Measurements from ENCODE around the gene C2orf42. TPM values are rescaled to one million over a fixed set of nuclear protein-coding genes. Genes with fewer than 3 reads are reported as not detected.
"Not testable (repeated sequence)": the region's sequence is repeated elsewhere in the genome, so short reads cannot be mapped to it uniquely, and the experiment has no call there.

C2orf42 gene
- total RNA-seq, 2 donors from 2014 or later, result 7.1 to 11.4 TPM

DNA sequence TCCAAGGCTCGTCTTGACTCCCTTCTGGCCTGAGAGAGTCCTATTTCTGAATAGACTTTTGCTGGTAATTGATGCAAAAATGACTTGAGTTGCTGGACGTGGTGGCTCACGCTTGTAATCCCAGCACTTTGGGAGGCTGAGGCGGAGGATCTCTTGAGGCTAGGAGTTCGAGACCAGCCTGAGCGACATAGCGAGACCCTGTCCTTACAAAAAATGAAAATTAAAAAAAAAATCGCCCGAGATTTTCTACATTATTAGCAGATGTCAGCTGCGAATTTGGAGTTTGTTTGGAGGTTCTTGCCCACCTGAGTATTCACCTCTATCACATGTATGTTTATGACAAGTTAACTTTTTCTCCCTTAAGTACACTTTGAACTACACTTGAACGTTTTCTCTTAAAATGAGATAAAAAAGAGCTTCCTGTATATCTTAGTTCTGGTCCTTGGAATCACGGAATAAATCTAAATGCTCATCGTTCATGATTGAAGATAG, 471 bp upstream of the C2orf42 start:
- Histone ChIP-seq H3K27me3 (no peaks in the 10 kb centered on the region), H3K9ac (ENCODE audit: low read depth in 2 of 2, low read length in 2 of 2) (peak overlapping the region; percentile 73 to 94), H3K9me3 (no peaks in the 10 kb centered on the region), H3K27ac (peak overlapping the region; percentile 88), H3K4me3 (peak overlapping the region; percentile 70), H3K4me1 (no peaks in the 10 kb centered on the region), H3K36me3 (no peaks in the 10 kb centered on the region)
- TF ChIP-seq, protein P1, sequence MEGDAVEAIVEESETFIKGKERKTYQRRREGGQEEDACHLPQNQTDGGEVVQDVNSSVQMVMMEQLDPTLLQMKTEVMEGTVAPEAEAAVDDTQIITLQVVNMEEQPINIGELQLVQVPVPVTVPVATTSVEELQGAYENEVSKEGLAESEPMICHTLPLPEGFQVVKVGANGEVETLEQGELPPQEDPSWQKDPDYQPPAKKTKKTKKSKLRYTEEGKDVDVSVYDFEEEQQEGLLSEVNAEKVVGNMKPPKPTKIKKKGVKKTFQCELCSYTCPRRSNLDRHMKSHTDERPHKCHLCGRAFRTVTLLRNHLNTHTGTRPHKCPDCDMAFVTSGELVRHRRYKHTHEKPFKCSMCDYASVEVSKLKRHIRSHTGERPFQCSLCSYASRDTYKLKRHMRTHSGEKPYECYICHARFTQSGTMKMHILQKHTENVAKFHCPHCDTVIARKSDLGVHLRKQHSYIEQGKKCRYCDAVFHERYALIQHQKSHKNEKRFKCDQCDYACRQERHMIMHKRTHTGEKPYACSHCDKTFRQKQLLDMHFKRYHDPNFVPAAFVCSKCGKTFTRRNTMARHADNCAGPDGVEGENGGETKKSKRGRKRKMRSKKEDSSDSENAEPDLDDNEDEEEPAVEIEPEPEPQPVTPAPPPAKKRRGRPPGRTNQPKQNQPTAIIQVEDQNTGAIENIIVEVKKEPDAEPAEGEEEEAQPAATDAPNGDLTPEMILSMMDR (IDR thresholded peaks at IDR 0.05), result no peak
- intact Hi-C loops (cut with DNase I), result loop anchor here (10.0 kb wide), 1 partner anchor 104 kb away; the partner anchor contains the start of gene SNRPG
- no peak for DNase-seq

DNA sequence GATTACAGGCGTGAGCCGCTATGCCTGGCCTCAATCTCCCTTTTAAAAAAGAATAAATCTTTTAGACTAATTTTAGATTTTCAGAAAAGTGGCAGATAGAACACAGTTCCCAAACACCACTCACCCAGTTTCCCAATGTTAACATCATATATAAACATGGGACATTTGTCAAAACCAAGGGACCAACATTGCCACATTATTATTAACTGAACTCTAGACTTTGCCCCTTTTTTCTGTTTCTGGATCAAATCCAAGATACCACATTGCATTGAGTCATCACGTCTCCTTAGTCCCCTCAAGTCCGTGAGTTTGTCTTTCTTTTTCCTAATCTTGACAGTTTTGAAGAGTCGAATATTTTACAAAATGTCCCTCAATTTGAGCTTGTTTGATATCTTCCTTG, 2.4 kb downstream of the C2orf42 start:
- no peak overlapping the region for H3K9ac ChIP-seq (ENCODE audit: low read depth in 2 of 2, low read length in 2 of 2)
- no peak for DNase-seq
- H3K27ac ChIP-seq, result no peak overlapping the region

DNA sequence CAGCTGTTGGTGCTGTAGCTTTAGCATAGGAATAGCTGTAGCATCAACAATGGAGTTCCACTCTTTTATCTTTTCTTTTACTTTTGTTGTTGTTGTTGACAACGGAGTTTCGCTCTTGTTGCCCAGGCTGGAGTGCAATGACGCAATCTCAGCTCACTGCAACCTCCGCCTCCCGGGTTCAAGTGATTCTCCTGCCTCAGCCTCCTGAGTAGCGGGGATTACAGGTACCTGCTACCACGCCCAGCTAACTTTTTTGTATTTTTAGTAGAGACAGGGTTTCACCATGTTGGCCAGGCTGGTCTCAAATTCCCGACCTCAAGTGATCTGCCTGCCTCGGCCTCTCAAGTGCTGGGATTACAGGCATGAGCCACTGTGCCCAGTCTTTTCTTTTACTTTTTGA, 3.6 kb downstream of the C2orf42 start:
- H3K27me3 ChIP-seq; H3K9ac ChIP-seq (ENCODE audit: low read depth in 2 of 2, low read length in 2 of 2); DNase-seq; H3K4me3 ChIP-seq; intact Hi-C loops (cut with DNase I); H3K4me1 ChIP-seq; H3K36me3 ChIP-seq; H3K27ac ChIP-seq; H3K9me3 ChIP-seq: not testable (repeated sequence)

More for the DNA sequence above, 2.4 kb downstream of the C2orf42 start:
- H3K4me3 ChIP-seq, result no peak overlapping the region
- H3K4me1 ChIP-seq, result no peaks in the 10 kb centered on the region
- intact Hi-C loops (cut with DNase I), result no loop called here
- H3K27me3 ChIP-seq, result no peaks in the 10 kb centered on the region
- no peaks in the 10 kb centered on the region for H3K9me3 ChIP-seq
- H3K36me3 ChIP-seq, result no peaks in the 10 kb centered on the region
- TF ChIP-seq, protein P1 (IDR thresholded peaks at IDR 0.05), result no peak

DNA sequence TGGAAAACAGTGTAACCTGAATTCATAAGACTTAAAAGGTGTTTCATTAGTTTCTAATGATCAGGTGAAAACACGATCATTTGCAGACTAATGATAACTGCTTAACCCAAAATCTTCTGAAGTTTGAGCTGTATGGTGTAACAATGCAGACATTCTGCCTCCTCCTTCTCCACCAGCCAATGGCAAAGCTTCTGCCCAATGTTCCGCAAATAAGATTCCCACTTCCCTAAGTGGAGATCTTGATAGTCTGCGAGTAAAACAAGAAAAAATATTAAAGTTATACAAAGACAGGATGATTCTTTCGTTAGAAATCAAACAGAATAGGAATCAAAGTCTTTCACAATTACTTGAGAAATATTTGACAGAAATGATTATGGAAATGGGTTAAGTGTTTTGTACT, 8.1 kb downstream of the C2orf42 start:
- TF ChIP-seq, protein P1 (IDR thresholded peaks at IDR 0.05), result no peak
- Histone ChIP-seq H3K36me3 (no peaks in the 10 kb centered on the region), H3K4me1 (no peaks in the 10 kb centered on the region), H3K27ac (no peak overlapping the region), H3K9ac (ENCODE audit: low read depth in 2 of 2, low read length in 2 of 2) (no peak overlapping the region), H3K27me3 (no peaks in the 10 kb centered on the region), H3K9me3 (no peaks in the 10 kb centered on the region), H3K4me3 (no peak overlapping the region)
- DNase-seq, result no peak
- intact Hi-C loops (cut with DNase I), result no loop called here

DNA sequence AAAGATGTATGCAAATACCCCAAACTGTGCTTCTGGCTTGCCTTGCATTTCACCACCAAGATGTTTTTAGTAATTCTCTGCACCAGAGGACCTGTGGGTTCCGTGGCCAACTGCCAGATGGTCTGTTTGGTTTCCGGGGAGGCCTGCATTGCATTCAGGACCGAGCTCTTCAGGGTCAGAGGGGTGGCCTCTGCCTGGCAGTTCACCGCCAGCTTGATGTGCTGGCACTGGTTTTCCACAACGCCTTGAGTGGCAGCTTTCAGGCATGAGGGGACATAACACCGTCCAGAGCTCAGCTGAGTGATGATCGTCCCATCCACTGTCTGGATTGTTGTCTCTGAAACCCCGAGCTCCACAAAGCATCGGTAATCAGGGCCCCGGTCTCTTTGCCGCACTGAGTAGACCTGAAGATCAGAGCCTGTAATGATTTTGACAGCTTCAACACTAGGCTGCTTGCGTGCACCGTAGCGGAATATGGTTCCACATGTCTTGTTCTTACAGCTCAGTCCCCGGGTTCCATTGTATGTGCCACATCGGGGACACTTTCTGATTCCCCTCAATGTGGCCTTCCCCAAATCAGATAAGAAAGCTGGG, 9.4 kb downstream of the C2orf42 start:
- H3K27me3 ChIP-seq, result no peaks in the 10 kb centered on the region
- no peak overlapping the region for H3K4me3 ChIP-seq
- no peaks in the 10 kb centered on the region for H3K4me1 ChIP-seq
- no peaks in the 10 kb centered on the region for H3K36me3 ChIP-seq
- TF ChIP-seq, protein P1 (IDR thresholded peaks at IDR 0.05), result no peak
- intact Hi-C loops (cut with DNase I), result no loop called here
- no peak for DNase-seq
- H3K27ac ChIP-seq, result no peak overlapping the region
- no peak overlapping the region for H3K9ac ChIP-seq (ENCODE audit: low read depth in 2 of 2, low read length in 2 of 2)
- no peaks in the 10 kb centered on the region for H3K9me3 ChIP-seq

DNA sequence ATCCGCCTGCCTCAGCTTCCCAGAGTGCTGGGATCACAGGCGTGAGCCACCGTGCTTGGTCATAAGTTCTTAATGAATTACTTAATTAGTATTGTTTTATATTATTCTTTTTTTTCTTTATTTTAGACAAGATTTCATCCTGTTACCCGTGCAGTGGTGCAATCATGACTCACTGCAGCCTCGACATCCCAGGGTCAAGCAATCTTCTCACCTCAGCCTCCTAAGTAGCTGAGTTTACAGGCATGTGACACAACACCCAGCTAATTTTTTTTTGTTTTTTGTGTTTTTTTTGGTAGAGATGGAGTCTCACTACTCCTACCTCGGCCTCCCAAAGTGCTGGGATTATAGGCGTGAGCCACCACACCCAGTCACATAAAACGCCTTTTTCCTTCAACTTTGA, 17.3 kb downstream of the C2orf42 start:
- no peak overlapping the region for H3K9ac ChIP-seq (ENCODE audit: low read depth in 2 of 2, low read length in 2 of 2)
- TF ChIP-seq, protein P1 (IDR thresholded peaks at IDR 0.05), result no peak
- no peaks in the 10 kb centered on the region for H3K4me1 ChIP-seq
- peaks cover 5% of the 10 kb centered on the region for H3K36me3 ChIP-seq
- no peak for DNase-seq
- no peaks in the 10 kb centered on the region for H3K9me3 ChIP-seq
- intact Hi-C loops (cut with DNase I), result no loop called here
- H3K27me3 ChIP-seq, result no peaks in the 10 kb centered on the region
- H3K4me3 ChIP-seq, result no peak overlapping the region
- H3K27ac ChIP-seq, result no peak overlapping the region

DNA sequence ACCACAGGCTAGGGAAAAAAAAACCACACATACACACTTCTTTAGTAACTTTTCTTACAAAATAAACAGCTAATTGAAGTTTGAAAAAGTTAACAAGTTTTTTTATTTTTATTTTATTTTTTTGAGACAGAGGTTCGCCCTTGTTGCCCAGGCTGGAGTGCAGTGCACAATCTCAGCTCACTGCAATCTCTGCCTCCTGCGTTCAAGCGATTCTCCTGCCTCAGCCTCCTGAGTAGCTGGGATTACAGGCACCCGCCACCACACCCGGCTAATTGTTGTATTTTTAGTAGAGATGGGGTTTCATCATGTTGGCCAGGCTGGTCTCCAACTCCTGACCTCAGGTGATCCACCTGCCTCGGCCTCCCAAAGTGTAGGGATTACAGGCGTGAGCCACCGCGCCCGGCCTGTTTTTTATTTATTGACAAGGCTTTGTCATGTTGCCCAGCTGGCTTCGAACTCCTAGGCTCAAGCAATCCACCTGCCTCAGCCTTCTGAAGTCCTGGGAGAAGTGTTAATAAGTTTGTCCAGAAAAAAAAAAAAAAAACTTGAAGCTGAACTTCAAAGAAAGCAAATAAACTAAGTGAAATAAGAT, 21.1 kb downstream of the C2orf42 start:
- H3K4me3 ChIP-seq; intact Hi-C loops (cut with DNase I); H3K27ac ChIP-seq; H3K36me3 ChIP-seq; H3K9me3 ChIP-seq; H3K4me1 ChIP-seq; DNase-seq; H3K9ac ChIP-seq (ENCODE audit: low read depth in 2 of 2, low read length in 2 of 2); H3K27me3 ChIP-seq: not testable (repeated sequence)

Data from colonic mucosa (tissue), 4 donors.